ENCODE data around the gene DNAJC4.

- TF ChIP-seq CTCF (IDR thresholded peaks at IDR 0.05) (no peak), EP300 (IDR thresholded peaks at IDR 0.05) (no peak)
Measured at GRCh38 chr11:64208086-64208795, 22.1 kb upstream of the DNAJC4 start.

Data from ovary (tissue), 3 donors.